Measurements from ENCODE around the gene ATL2. TPM values are rescaled to one million over a fixed set of nuclear protein-coding genes. Genes with fewer than 3 reads are reported as not detected.

Gene ATL2
- total RNA-seq, 1 experiment from 2014 or later: 66.7 TPM

DNA sequence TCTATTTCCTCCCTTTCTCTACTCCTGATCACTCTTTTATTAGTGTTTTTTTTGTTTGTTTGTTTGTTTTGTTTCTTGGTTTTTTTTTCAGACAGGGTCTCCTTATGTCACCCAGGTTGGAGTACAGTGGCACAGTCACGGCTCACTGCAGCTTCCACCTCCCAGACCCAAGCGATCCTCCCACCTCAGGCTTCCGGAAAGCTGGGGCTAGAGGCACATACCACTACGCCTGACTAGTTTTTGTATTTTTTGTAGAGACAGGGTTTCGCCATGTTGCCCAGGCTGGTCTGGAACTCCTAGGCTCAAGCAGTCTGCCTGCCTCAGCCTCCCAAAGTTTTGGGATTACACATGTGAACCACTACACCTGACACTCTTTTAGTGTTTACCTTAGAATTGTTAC lies 122.3 kb downstream of the ATL2 start:
- H4K5ac ChIP-seq (ENCODE audit: insufficient read length, low read depth, low read length): no peak overlapping the region
- no peak overlapping the region for H3K14ac ChIP-seq (ENCODE audit: insufficient read depth, low read length)
- no peaks in the 10 kb centered on the region for H3K4me1 ChIP-seq (ENCODE audit: insufficient read depth, low read length)
- no peak overlapping the region for H3K23ac ChIP-seq (ENCODE audit: insufficient read length, low read depth, low read length)
- H3K23me2 ChIP-seq (ENCODE audit: insufficient read length, low read depth, low read length, poor library complexity, severe bottlenecking): no peaks in the 10 kb centered on the region
- no peak overlapping the region for H3K56ac ChIP-seq (ENCODE audit: insufficient read length, low read depth, low read length)
- H3K4me2 ChIP-seq (ENCODE audit: insufficient read depth, insufficient read length, low read length): no peak overlapping the region
- no peaks in the 10 kb centered on the region for H3K9me3 ChIP-seq (ENCODE audit: control insufficient read depth, low read depth, low read length)
- no peaks in the 10 kb centered on the region for H3K79me2 ChIP-seq (ENCODE audit: insufficient read depth, low read length)
- H2BK5ac ChIP-seq (ENCODE audit: insufficient read length, low read length): no peak overlapping the region
- Mint-ChIP-seq H3K9me3 (no peaks in the 10 kb centered on the region), H3K4me3 (no peak overlapping the region), H3K27me3 (ENCODE audit: low read depth) (no peaks in the 10 kb centered on the region), H3K27ac (no peak overlapping the region), H3K4me1 (no peaks in the 10 kb centered on the region), H3K36me3 (ENCODE audit: insufficient read depth in 1 of 3, low read depth in 3 of 3) (no peaks in the 10 kb centered on the region)
- no peak overlapping the region for H3K27ac ChIP-seq (ENCODE audit: insufficient read length, low read depth, low read length)
- no peak overlapping the region for H3K4ac ChIP-seq (ENCODE audit: low read depth, low read length)
- no peaks in the 10 kb centered on the region for H3K27me3 ChIP-seq (ENCODE audit: insufficient read depth, low read length)
- WGBS (ENCODE audit: extremely low coverage, insufficient read length, low lambda C conversion rate): no CpG with 5 or more reads among the region's 5 CpGs
- DNase-seq: no peak
- no peak overlapping the region for H4K8ac ChIP-seq (replicated peaks; ENCODE audit: insufficient read length, low read depth, low read length)
- no peaks in the 10 kb centered on the region for H3K79me1 ChIP-seq (ENCODE audit: insufficient read depth, low read depth, low read length, poor library complexity, severe bottlenecking)
- H3K18ac ChIP-seq (ENCODE audit: insufficient read length, low read depth, low read length): no peak overlapping the region
- no peak overlapping the region for H2AFZ ChIP-seq (ENCODE audit: low read length)
- no peak overlapping the region for H4K91ac ChIP-seq (ENCODE audit: insufficient read length, low read depth, low read length)
- H2BK12ac ChIP-seq (ENCODE audit: insufficient read length, low read depth, low read length): no peak overlapping the region
- TF ChIP-seq CTCF (conservative IDR thresholded peaks at IDR 0.05): no peak
- H4K20me1 ChIP-seq (ENCODE audit: control insufficient read depth, insufficient read depth, insufficient read length): no peaks in the 10 kb centered on the region
- H2AK5ac ChIP-seq (ENCODE audit: insufficient read length, low read length): no peak overlapping the region
- H2BK15ac ChIP-seq (ENCODE audit: low read depth, low read length): no peak overlapping the region
- H3T11ph ChIP-seq (ENCODE audit: low read length): no peak overlapping the region
- no peak overlapping the region for H2BK120ac ChIP-seq (ENCODE audit: low read depth, low read length, poor library complexity, severe bottlenecking)
- no peak overlapping the region for H3K9ac ChIP-seq (ENCODE audit: extremely low read depth, insufficient read length, low read length)
- no peak overlapping the region for H2BK20ac ChIP-seq (ENCODE audit: low read depth, low read length, poor library complexity, severe bottlenecking)

Data from H9 (cell line).